HCT116 (cell line): ENCODE results near the gene CDHR1. TPM values are rescaled to one million over a fixed set of nuclear protein-coding genes. Genes with fewer than 3 reads are reported as not detected.

ENCODE experiments used
- ATAC-seq: fragments of 200-7000 bp; cut with Tn5 transposase; 2 replicates; pipeline ENCODE4 v1.9.1; 2020; ENCODE audit warnings: mild to moderate bottlenecking, moderate library complexity
- BruUV-seq: library from RNA; stranded (reverse); fragments of 400-500 nt; replicated peaks from 2 replicates; lab custom pipeline; 2021; lab: Mats Ljungman, UMichigan
- CTCF ChIA-PET: fragments of 300-600 bp; sonication (Branson Sonifier 250); formaldehyde crosslinking; loops from one replicate; lab custom pipeline; 2021; ENCODE audit warnings: antibody characterized with exemption; lab: Charles Lee
- POLR2A ChIA-PET: fragments of 300-600, 350-600 bp; sonication (Branson Sonifier 250); formaldehyde crosslinking; loops from one replicate; lab custom pipeline; 2021; ENCODE audit warnings: antibody characterized with exemption; lab: Charles Lee
- RAD21 ChIA-PET, 2 experiments: fragments of 300-600 bp; sonication (Branson Sonifier 250); formaldehyde crosslinking; loops; one replicate each; lab custom pipeline; 2023; ENCODE audit warnings: low total read pairs in 2 of 2; ENCODE audit not compliant: uncharacterized antibody in 2 of 2, unreplicated experiment in 2 of 2, low non-redundant PET in 1 of 2; lab: Charles Lee
- DNase-seq: peaks from one replicate; pipeline ENCODE4 v3.0.0-alpha.2; 2010; ENCODE audit warnings: low read depth, low spot score
- H2AFZ ChIP-seq: fragments of 200-600 bp; shearing (Covaris generic), sonication (generic); 2 replicates; pipeline ENCODE4 v1.6.1; 2017; ENCODE audit warnings: low read depth, mixed run types, mixed read lengths, antibody characterized with exemption, low read length; ENCODE audit not compliant: poor library complexity, severe bottlenecking
- H3K27ac ChIP-seq: 2 replicates; pipeline ENCODE4 v1.5.1; 2012; ENCODE audit warnings: low read depth, low read length
- H3K27me3 ChIP-seq: fragments of 200-600 bp; sonication (generic); 2 replicates; pipeline ENCODE4 v1.6.1; 2016; ENCODE audit warnings: mixed run types, low read length, mixed read lengths; ENCODE audit not compliant: insufficient read depth
- H3K36me3 ChIP-seq, 2 experiments: fragments of 200-500 bp in 1 of 2; fragments of 200-600 bp in 1 of 2; sonication (Bioruptor generic) in 1 of 2; sonication (generic) in 1 of 2; 2 replicates each; pipeline versions ENCODE4 v1.5.1 to v1.6.1; 2014 to 2016; ENCODE audit warnings: low read length in 2 of 2, inconsistent platforms in 1 of 2, mixed read lengths in 1 of 2, mixed run types in 1 of 2; ENCODE audit not compliant: insufficient read depth in 2 of 2, control insufficient read depth in 1 of 2
- H3K4me1 ChIP-seq, 2 experiments: fragments of 200-600 bp in 1 of 2; sonication (generic) in 1 of 2; 2 replicates each; pipeline versions ENCODE4 v1.5.1 to v1.6.1; 2012 to 2017; ENCODE audit warnings: low read length in 2 of 2, inconsistent platforms in 1 of 2, mild to moderate bottlenecking in 1 of 2, mixed read lengths in 1 of 2, mixed run types in 1 of 2, moderate library complexity in 1 of 2; ENCODE audit not compliant: insufficient read depth in 2 of 2, control insufficient read depth in 1 of 2
- H3K4me2 ChIP-seq: fragments of 200-600 bp; sonication (generic); 2 replicates; pipeline ENCODE4 v1.6.1; 2017; ENCODE audit warnings: mixed run types, low read length, mixed read lengths
- H3K4me3 ChIP-seq, 2 experiments: fragments of 200-600 bp in 1 of 2; sonication (generic) in 1 of 2; replicated peaks in 1 of 2; 2 replicates each; pipeline ENCODE4 v1.5.1; 2011 to 2016; ENCODE audit warnings: low read length in 2 of 2, control low read depth in 1 of 2, low read depth in 1 of 2, mild to moderate bottlenecking in 1 of 2, mixed read lengths in 1 of 2, mixed run types in 1 of 2
- H3K79me2 ChIP-seq: fragments of 200-600 bp; sonication (generic); 2 replicates; pipeline ENCODE4 v1.6.1; 2017; ENCODE audit warnings: mild to moderate bottlenecking, mixed run types, low read length, moderate library complexity, mixed read lengths; ENCODE audit not compliant: insufficient read depth
- H3K9ac ChIP-seq: fragments of 200-600 bp; sonication (generic); 2 replicates; pipeline ENCODE4 v1.6.1; 2016; ENCODE audit warnings: low read length, mixed read lengths
- H3K9me2 ChIP-seq: fragments of 200-600 bp; sonication (generic), shearing (Covaris generic); 2 replicates; pipeline ENCODE4 v1.6.1; 2017; ENCODE audit warnings: mixed run types, mild to moderate bottlenecking, moderate library complexity; ENCODE audit not compliant: insufficient read depth
- H3K9me3 ChIP-seq, 2 experiments: fragments of 200-500 bp in 1 of 2; fragments of 200-600 bp in 1 of 2; sonication (Bioruptor generic) in 1 of 2; sonication (generic) in 1 of 2; 2 replicates each; pipeline ENCODE4 v1.6.1; 2014 to 2017; ENCODE audit warnings: low read length in 2 of 2, mixed read lengths in 2 of 2, inconsistent platforms in 1 of 2, low read depth in 1 of 2, mild to moderate bottlenecking in 1 of 2, mixed run types in 1 of 2, moderate library complexity in 1 of 2; ENCODE audit not compliant: control insufficient read depth in 1 of 2, insufficient read depth in 1 of 2
- H4K20me1 ChIP-seq: fragments of 200-600 bp; sonication (generic), shearing (Covaris generic); 2 replicates; pipeline ENCODE4 v1.6.1; 2017; ENCODE audit warnings: mixed run types, mild to moderate bottlenecking, moderate library complexity; ENCODE audit not compliant: insufficient read depth
- ATF3 ChIP-seq: IDR thresholded peaks from 2 replicates; pipeline ENCODE4 v1.6.1; 2012
- CBX3 ChIP-seq: IDR thresholded peaks from 2 replicates; pipeline ENCODE4 v1.6.1; 2012; ENCODE audit warnings: low read depth
- CEBPB ChIP-seq: IDR thresholded peaks from 2 replicates; pipeline ENCODE4 v1.6.1; 2012; ENCODE audit warnings: low read depth
- ELF1 ChIP-seq: IDR thresholded peaks from 2 replicates; pipeline ENCODE4 v1.6.1; 2012; ENCODE audit warnings: low read depth, borderline replicate concordance
- EZH2phosphoT487 ChIP-seq: fragments of 200-600 bp; IDR thresholded peaks from 2 replicates; pipeline ENCODE4 v1.6.1; 2018; ENCODE audit warnings: antibody characterized with exemption, borderline replicate concordance
- FOSL1 ChIP-seq: IDR thresholded peaks from 2 replicates; pipeline ENCODE4 v1.6.1; 2012; ENCODE audit warnings: low read depth
- JUND ChIP-seq: IDR thresholded peaks from 2 replicates; pipeline ENCODE4 v1.6.1; 2012
- POLR2A ChIP-seq: IDR thresholded peaks from 2 replicates; pipeline ENCODE4 v1.7.0; 2011; ENCODE audit warnings: borderline replicate concordance; ENCODE audit not compliant: insufficient read depth, insufficient read length; ENCODE audit errors: extremely low read depth
- POLR2AphosphoS5 ChIP-seq: IDR thresholded peaks from 2 replicates; pipeline ENCODE4 v1.6.1; 2011; ENCODE audit warnings: mild to moderate bottlenecking, low read depth, low read length, moderate library complexity
- RAD21 ChIP-seq: IDR thresholded peaks from 2 replicates; pipeline ENCODE4 v1.6.1; 2012; ENCODE audit warnings: low read depth, mild to moderate bottlenecking
- REST ChIP-seq: IDR thresholded peaks from 2 replicates; pipeline ENCODE4 v1.6.1; 2012; ENCODE audit warnings: low read depth
- SIN3A ChIP-seq: IDR thresholded peaks from 2 replicates; pipeline ENCODE4 v1.6.1; 2012; ENCODE audit warnings: low read depth
- SRF ChIP-seq: IDR thresholded peaks from 2 replicates; pipeline ENCODE4 v1.6.1; 2012; ENCODE audit warnings: low read depth
- TCF7L2 ChIP-seq: IDR thresholded peaks from 2 replicates; pipeline ENCODE4 v1.7.0; 2011; ENCODE audit warnings: borderline replicate concordance, inconsistent platforms; ENCODE audit not compliant: insufficient read depth, insufficient read length; ENCODE audit errors: extremely low read depth
- YY1 ChIP-seq: IDR thresholded peaks from 2 replicates; pipeline ENCODE4 v1.6.1; 2011; ENCODE audit warnings: low read length, low read depth, moderate library complexity, mild to moderate bottlenecking; ENCODE audit not compliant: insufficient replicate concordance; ENCODE audit errors: extremely low read depth
- ZBTB33 ChIP-seq: IDR thresholded peaks from 2 replicates; pipeline ENCODE4 v1.6.1; 2011; ENCODE audit warnings: mild to moderate bottlenecking, low read length, moderate library complexity; ENCODE audit not compliant: insufficient replicate concordance; ENCODE audit errors: extremely low read depth
- ZFX ChIP-seq: fragments of 450-650 bp; IDR thresholded peaks from 2 replicates; pipeline ENCODE4 v1.6.1; 2017
- ZNF274 ChIP-seq: fragments of 200-500 bp; sonication (Bioruptor generic); IDR thresholded peaks from 2 replicates; pipeline ENCODE4 v1.6.1; 2014; ENCODE audit warnings: mild to moderate bottlenecking, low read depth, low read length, inconsistent platforms
- intact Hi-C: fragments of 100-400 bp; cut with micrococcal nuclease; formaldehyde crosslinking; loops from 2 replicates; pipeline ENCODE4 v1.10.0; 2022
- total RNA-seq: library from RNA; stranded (reverse); gene quantifications from one replicate; pipeline ENCODE4 v1.2.1, GENCODE V29; 2021; ENCODE audit not compliant: unreplicated experiment

The CDHR1 gene
- total RNA-seq, 1 experiment from 2014 or later, result not detected

- ChIA-PET POLR2A (no interaction called here), RAD21 (no interaction called here)
- no peak for ATAC-seq
These were observed 27.6 kb upstream of the CDHR1 start for GRCh38 chr10:84166620-84167288.

More at GRCh38 chr10:84166620-84167288, 27.6 kb upstream of the CDHR1 start:
- no peaks in the 10 kb centered on the region for H4K20me1 ChIP-seq
- DNase-seq, result no peak
- no peak overlapping the region for H3K4me2 ChIP-seq
- H3K36me3 ChIP-seq, result no peaks in the 10 kb centered on the region
- no peak overlapping the region for H3K27ac ChIP-seq
- intact Hi-C loops, result no loop called here
- H3K4me3 ChIP-seq, result no peak overlapping the region
- no peaks in the 10 kb centered on the region for H3K4me1 ChIP-seq
- no peak for TF ChIP-seq ZBTB33
- no peak for TF ChIP-seq POLR2A
- TF ChIP-seq YY1, result no peak
- no peak for TF ChIP-seq ZFX
- TF ChIP-seq EZH2phosphoT487, result no peak
- no peak for TF ChIP-seq CEBPB
- no peak for TF ChIP-seq RAD21
- no peak for TF ChIP-seq SRF
- no peak for TF ChIP-seq POLR2AphosphoS5
- TF ChIP-seq FOSL1, result no peak
- TF ChIP-seq ZNF274, result no peak
- TF ChIP-seq ELF1, result no peak
- TF ChIP-seq SIN3A, result no peak
- TF ChIP-seq TCF7L2, result no peak
- TF ChIP-seq ATF3, result no peak
- TF ChIP-seq JUND, result no peak
- no peak for TF ChIP-seq CBX3
- TF ChIP-seq REST, result no peak
- BruUV-seq, result no TSS peak
- H3K27me3 ChIP-seq, result peaks cover 11% of the 10 kb centered on the region
- H3K9me2 ChIP-seq, result no peaks in the 10 kb centered on the region
- no peaks in the 10 kb centered on the region for H3K79me2 ChIP-seq
- CTCF ChIA-PET, result interaction anchor here (0.9 to 1.1 kb wide), 2 partner anchors 17 to 18 kb away, joined by 3 read pairs; no protein-coding TSS in a partner anchor
- H3K9me3 ChIP-seq, result no peaks in the 10 kb centered on the region; a peak in 1 of 4 replicates
- no peak overlapping the region for H2AFZ ChIP-seq
- H3K9ac ChIP-seq, result no peak overlapping the region
